GM13977 (cell line): Measurements from ENCODE around the gene ANXA2R.

Source experiments
- DNase-seq: peaks from one replicate; pipeline ENCODE4 v3.0.0; 2012; ENCODE audit warnings: low spot score
- CTCF ChIP-seq: IDR thresholded peaks from 2 replicates; pipeline ENCODE4 v1.5.1; 2012; ENCODE audit warnings: mild to moderate bottlenecking, control low read depth; ENCODE audit not compliant: insufficient read depth; ENCODE audit errors: extremely low read depth, missing control alignments
- in situ Hi-C: fragments of 300-500 bp; cut with MboI; formaldehyde crosslinking; loops from one replicate; pipeline ENCODE4 v1.12.0; 2022; ENCODE audit warnings: low sequenced_read_pairs, low pct_unique_long_range_greater_than_20kb, mixed read lengths, inconsistent platforms; ENCODE audit not compliant: unreplicated experiment

The ANXA2R gene

GRCh38 chr5:42994555-42995359 lies 45.4 kb downstream of the ANXA2R start:
- DNase-seq: peak; percentile 65
- in situ Hi-C loops: no loop called here
- TF ChIP-seq CTCF: peak; percentile 92

- DNase-seq: no peak
- TF ChIP-seq CTCF: no peak
- in situ Hi-C loops: no loop called here
Measured at GRCh38 chr5:42994246-42994554, 45.9 kb downstream of the ANXA2R start.

- no peak for TF ChIP-seq CTCF
- no peak for DNase-seq
- in situ Hi-C loops: no loop called here
Measured at GRCh38 chr5:42993516-42994245, 46.4 kb downstream of the ANXA2R start.

- in situ Hi-C loops: no loop called here
- peak; percentile 73 for DNase-seq
- no peak for TF ChIP-seq CTCF
Measured at GRCh38 chr5:42992088-42992879, 47.8 kb downstream of the ANXA2R start.

- peak; percentile 74 for DNase-seq
- no peak for TF ChIP-seq CTCF
- in situ Hi-C loops: no loop called here
Measured at GRCh38 chr5:42991404-42992087, 48.6 kb downstream of the ANXA2R start.

GRCh38 chr5:42990892-42991291 lies 49.2 kb downstream of the ANXA2R start:
- in situ Hi-C loops: no loop called here
- DNase-seq: no peak
- no peak for TF ChIP-seq CTCF
